Astrocyte of the cerebellum (primary cell): Measurements from ENCODE around the gene NAALADL1.
"Not testable (repeated sequence)": the region's sequence is repeated elsewhere in the genome, so short reads cannot be mapped to it uniquely, and the experiment has no call there.

ENCODE experiments used
- DNase-seq: peaks from one replicate; pipeline ENCODE4 v3.0.0-alpha.2; 2011; ENCODE audit warnings: low read depth
- H3K4me3 ChIP-seq: 2 replicates; pipeline ENCODE4 v1.5.1; 2011; ENCODE audit warnings: mild to moderate bottlenecking, low read depth, low read length, moderate library complexity
- in situ Hi-C: cut with HindIII; loops from 2 replicates; pipeline ENCODE4 v1.10.0; 2017; ENCODE audit warnings: low sequenced_read_pairs
- TF ChIP-seq, protein P1 (sequence below): IDR thresholded peaks from 2 replicates; pipeline ENCODE4 v1.5.1; 2012; ENCODE audit warnings: low read length, low read depth, moderate library complexity, mild to moderate bottlenecking; ENCODE audit errors: missing control alignments

The NAALADL1 gene

DNA sequence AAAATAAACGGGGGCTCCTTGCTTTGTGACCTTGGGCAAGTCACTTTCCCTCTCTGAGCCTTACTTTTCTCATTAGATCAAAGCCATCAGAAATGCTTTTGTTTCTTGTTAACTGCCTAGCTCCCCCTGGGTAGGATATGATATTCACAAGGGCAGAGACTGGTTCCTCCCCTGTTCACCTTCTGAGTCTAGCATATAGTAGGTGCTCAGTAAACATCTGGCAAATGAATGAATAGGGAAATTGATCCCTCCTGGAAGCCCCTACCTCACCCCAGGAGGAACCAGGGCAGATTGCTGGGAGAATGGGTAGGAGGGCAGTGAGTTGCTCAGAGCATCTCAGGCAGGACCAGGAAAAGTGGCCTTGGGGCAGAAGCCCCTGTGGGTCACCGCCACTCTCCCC lies 23.9 kb downstream of the NAALADL1 start:
- in situ Hi-C loops, result no loop called here
- TF ChIP-seq, protein P1, sequence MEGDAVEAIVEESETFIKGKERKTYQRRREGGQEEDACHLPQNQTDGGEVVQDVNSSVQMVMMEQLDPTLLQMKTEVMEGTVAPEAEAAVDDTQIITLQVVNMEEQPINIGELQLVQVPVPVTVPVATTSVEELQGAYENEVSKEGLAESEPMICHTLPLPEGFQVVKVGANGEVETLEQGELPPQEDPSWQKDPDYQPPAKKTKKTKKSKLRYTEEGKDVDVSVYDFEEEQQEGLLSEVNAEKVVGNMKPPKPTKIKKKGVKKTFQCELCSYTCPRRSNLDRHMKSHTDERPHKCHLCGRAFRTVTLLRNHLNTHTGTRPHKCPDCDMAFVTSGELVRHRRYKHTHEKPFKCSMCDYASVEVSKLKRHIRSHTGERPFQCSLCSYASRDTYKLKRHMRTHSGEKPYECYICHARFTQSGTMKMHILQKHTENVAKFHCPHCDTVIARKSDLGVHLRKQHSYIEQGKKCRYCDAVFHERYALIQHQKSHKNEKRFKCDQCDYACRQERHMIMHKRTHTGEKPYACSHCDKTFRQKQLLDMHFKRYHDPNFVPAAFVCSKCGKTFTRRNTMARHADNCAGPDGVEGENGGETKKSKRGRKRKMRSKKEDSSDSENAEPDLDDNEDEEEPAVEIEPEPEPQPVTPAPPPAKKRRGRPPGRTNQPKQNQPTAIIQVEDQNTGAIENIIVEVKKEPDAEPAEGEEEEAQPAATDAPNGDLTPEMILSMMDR, result no peak
- H3K4me3 ChIP-seq, result no peak overlapping the region
- no peak for DNase-seq

DNA sequence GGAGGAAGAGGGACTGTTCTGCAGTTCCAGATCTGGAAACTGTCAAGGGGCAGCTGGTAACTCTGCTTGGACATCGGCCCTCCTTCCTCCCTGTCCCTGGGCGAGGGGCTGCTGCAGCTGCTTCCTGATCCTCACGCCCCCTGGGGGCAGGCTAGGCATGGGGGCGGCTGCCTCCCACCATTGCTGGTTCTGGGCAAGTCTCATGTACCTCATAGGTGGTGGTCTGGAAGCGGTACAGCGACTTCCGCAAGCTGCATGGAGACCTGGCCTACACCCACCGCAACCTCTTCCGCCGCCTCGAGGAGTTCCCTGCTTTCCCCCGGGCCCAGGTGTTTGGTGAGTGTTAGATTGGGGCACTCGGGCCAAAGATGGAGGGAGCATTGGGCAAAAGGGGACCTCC lies 26.1 kb downstream of the NAALADL1 start:
- no peak for DNase-seq
- in situ Hi-C loops, result no loop called here
- TF ChIP-seq, protein P1, result no peak
- H3K4me3 ChIP-seq, result no peak overlapping the region

DNA sequence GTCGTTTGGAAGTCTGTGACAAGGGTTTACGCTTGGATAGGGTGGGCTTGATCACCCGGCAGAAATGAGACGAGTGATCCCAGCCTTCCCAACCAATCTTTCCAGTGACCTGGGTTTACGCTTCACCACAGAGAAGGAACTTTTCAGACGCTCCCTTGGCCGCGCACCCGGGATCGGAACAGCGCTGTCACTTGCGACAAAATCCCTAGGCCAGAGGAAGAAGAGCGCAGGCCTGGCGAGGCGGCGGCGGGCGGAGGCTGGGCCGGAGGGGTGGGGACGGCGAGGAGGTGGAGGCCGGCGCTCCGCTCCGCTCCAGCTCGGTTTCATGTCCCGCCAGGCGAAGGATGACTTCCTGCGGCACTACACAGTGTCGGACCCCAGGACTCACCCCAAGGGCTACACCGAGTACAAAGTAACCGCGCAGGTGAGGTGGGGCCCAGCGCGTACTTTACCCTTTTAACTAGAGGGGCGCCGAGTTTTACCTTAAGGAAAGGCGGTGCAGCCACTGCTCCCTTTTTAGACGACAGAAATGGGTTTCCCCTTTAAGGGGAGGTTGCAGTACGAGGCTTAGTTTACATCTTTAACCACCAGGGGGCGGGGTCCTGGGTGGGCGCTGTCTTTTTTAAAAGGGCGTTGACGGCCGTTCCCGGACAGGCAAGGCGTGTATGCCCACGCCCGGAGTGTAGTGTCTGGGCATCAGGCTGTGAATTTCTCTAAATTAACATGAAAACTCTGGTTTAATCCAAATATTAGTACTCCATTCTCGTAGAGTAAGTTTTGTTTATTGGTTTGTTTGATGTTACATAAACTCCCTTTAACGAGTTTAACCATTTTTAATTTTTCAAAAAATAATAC lies 30.9 kb downstream of the NAALADL1 start, which contains the start of gene SNX15:
TSS of gene SNX15 (plus strand) at position 227 of the 855 bp plus-strand sequence. CDS start at position 326, 99 bp downstream.
- in situ Hi-C loops, result no loop called here

DNA sequence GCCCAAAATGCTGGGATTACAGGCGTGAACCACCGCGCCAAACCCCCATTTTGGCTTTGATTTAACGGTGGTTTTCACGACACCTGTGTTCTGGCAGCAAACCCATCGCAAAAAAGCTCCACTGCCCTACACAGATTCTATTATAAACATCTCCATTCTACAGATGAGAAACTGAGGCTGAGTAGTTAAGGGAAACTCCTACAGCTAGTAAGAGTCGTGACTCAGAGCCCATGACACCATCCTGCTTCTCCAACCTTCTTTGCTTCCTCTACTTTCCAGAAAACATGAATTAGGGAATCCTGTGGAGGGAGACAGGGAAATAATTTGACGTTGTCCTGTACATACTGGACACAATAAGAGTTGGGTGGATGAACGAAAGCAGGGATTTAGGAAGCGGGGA lies 31.5 kb downstream of the NAALADL1 start:
- TF ChIP-seq, protein P1, result no peak
- H3K4me3 ChIP-seq, result peak overlapping the region; percentile 55
- no peak for DNase-seq
- in situ Hi-C loops, result no loop called here

More for the DNA sequence above, 30.9 kb downstream of the NAALADL1 start, which contains the start of gene SNX15:
- peak; percentile 94 for DNase-seq
- TF ChIP-seq, protein P1, result peak; percentile 65
- peak within 1 kb of the TSS; percentile 55 for H3K4me3 ChIP-seq

DNA sequence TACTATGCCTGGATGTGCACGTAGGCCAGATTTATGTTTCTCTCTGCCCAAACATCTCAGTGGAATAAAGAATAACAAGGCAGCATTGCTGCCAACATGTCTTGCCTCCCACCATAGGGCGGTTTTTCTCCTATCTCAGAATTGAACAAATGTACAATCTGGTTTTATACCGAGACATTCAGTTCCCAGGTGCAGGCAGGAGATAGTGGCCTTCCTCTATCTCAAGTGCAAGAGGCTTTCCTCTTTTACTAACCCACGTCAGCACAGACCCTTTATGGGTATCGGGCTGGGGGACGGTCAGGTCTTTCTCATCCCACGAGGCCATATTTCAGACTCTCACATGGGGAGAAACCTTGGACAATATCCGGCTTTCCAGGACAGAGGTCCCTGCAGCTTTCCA lies 34.9 kb downstream of the NAALADL1 start:
- DNase-seq, H3K4me3 ChIP-seq, in situ Hi-C loops: not testable (repeated sequence)

DNA sequence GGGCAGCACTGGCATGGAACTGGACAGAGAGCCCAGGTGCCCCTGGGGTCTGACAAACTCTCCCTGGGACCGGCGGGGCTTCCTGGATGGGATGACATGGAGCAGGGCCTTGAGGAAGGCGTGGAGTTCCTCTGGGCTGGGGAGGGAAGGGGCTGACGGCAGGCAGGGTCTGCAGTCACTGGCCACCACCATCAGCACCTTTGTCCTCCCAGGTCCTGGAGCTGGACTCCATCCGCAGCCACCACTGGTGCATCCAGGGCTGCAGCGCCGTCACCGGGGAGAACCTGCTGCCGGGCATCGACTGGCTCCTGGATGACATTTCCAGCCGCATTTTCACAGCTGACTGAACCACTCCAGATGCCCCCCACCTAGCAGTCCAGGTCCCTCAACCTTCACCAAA lies 36.8 kb downstream of the NAALADL1 start:
- TF ChIP-seq, protein P1, result no peak
- H3K4me3 ChIP-seq, result no peak overlapping the region
- in situ Hi-C loops, result no loop called here
- DNase-seq, result no peak

DNA sequence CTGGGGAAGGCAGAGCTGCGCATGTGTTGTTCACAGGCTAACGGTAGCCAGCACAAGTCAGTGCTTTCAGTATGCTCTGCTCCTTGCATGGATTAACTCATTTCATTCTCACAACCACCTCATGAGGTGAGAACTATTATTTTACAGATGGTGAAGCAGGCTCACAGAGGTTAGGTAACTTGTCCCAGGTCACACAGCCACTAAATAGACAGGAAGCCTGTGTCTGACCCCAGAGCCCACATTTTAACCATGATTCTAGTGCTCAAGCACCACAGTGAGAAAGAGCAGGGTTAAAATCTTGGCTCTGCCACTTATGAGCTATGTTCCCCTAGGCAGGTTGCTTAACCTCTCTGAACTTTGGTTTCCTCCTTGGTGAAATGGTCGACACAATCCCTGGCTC lies 37.4 kb downstream of the NAALADL1 start:
- TF ChIP-seq, protein P1, result no peak
- no peak overlapping the region for H3K4me3 ChIP-seq

More for the DNA sequence above, 37.4 kb downstream of the NAALADL1 start:
- in situ Hi-C loops, result no loop called here
- DNase-seq, result no peak
